Prostate gland (tissue), 2 donors: Measurements from ENCODE around the gene TBKBP1. TPM values are rescaled to one million over a fixed set of nuclear protein-coding genes. Genes with fewer than 3 reads are reported as not detected.
A peak's percentile ranks its signal among the peaks of the same experiment; 100 is the strongest.

Source experiments
- DNase-seq: peaks from one replicate; pipeline ENCODE4 v3.0.0-alpha.2; 2019; ENCODE audit warnings: low spot score
- H3K27ac ChIP-seq, 2 donors: fragments of 200-600 bp; sonication (generic); 2 replicates each; pipeline ENCODE4 v1.5.1; 2017 to 2019
- H3K27me3 ChIP-seq: fragments of 200-600 bp; sonication (generic); replicated peaks from 2 replicates; pipeline ENCODE4 v1.5.1; 2019; ENCODE audit not compliant: insufficient read depth
- H3K36me3 ChIP-seq, 2 donors: fragments of 200-600 bp; sonication (generic); 1 replicate in 1 of 2; 2 replicates in 1 of 2; pipeline versions ENCODE4 v1.5.1 to v1.8.1; 2017 to 2019
- H3K4me1 ChIP-seq: fragments of 200-600 bp; sonication (generic); replicated peaks from 2 replicates; pipeline ENCODE4 v1.5.1; 2019
- H3K4me3 ChIP-seq, 2 donors: fragments of 200-600 bp; sonication (generic); 2 replicates each; pipeline ENCODE4 v1.5.1; 2017 to 2019
- H3K9me3 ChIP-seq: fragments of 200-600 bp; sonication (generic); 2 replicates; pipeline ENCODE4 v1.5.1; 2017
- POLR2A ChIP-seq: fragments of 450-650 bp; IDR thresholded peaks from one replicate; pipeline ENCODE4 v1.6.1; 2016; ENCODE audit warnings: antibody characterized with exemption, mild to moderate bottlenecking
- POLR2AphosphoS5 ChIP-seq: sonication (generic); formaldehyde crosslinking; IDR thresholded peaks from one replicate; pipeline ENCODE4 v1.6.1; 2017; ENCODE audit warnings: antibody characterized with exemption
- WGBS: methylation state at CpG from one replicate; pipeline ENCODE4 v1.1.5; 2018; 5-methylcytosine and 5-hydroxymethylcytosine counted together
- intact Hi-C: fragments of 100-400 bp; cut with DNase I; formaldehyde crosslinking; loops from one replicate; pipeline ENCODE4 v1.14.2; 2022
- total RNA-seq, 2 donors: library from RNA; depleted of rRNA; stranded (reverse); fragments of >200 nt; gene quantifications; one replicate each; pipeline ENCODE4 v1.1.0, GENCODE V29; 2016
- TF ChIP-seq, protein P1 (sequence below), 4 experiments: fragments of 200-600 bp in 2 of 4; fragments of 450-650 bp in 2 of 4; sonication (generic) in 2 of 4; IDR thresholded peaks; 1 replicate in 3 of 4; 2 replicates in 1 of 4; pipeline ENCODE4 v1.5.1; 2016 to 2019; ENCODE audit warnings: antibody characterized with exemption in 4 of 4, mild to moderate bottlenecking in 2 of 4, moderate library complexity in 2 of 4

Gene TBKBP1
- total RNA-seq, 2 donors from 2014 or later = 9.5 to 15.3 TPM

DNA sequence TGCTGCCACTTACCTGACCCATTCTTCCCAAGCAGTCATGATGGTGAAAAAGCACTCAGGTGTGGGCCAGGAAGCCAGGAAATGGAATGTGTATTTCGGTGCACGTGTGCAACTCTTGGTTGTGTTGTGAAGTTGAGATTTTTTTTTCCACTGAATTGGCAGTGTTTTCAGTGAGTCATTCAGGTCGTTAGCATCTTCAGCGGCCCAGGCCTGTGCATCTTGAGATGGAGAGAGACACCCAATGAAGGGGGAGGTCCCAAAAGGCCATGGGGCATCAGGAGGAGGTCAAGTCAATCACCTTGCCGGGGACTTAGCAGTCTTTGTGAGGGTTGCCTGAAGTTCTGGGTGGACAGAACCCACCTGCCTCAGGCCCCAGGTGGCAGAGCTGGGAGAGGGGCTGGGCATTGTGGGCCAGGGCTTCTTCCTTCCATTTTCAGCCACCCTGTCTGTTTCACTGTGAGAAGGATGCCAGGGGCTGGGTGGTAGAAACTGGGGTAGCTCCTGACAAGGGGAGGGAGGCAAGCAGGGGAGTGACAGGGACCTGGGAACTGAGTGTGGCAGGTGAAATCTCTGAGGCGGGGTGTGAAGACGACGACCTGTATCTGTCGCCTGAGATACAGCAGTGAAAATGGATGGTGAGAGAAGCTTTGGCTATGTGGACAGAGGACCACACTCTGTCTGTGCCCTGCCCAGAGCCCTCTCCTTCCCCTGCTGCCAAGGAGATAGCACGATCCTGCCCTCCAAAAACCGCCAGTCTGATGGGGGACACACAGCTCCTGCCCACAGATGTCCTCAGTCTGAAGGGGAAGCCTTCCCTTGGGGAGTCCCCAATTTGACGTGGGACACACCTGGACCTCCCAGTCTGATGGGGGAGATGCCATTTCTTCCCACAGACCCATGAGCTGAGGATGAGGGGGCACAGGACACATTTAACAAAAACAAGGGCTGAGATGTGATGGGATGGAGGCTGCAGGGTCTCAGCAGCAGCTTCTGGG lies 11.9 kb downstream of the TBKBP1 start:
- no peak for TF ChIP-seq POLR2AphosphoS5
- TF ChIP-seq, protein P1, sequence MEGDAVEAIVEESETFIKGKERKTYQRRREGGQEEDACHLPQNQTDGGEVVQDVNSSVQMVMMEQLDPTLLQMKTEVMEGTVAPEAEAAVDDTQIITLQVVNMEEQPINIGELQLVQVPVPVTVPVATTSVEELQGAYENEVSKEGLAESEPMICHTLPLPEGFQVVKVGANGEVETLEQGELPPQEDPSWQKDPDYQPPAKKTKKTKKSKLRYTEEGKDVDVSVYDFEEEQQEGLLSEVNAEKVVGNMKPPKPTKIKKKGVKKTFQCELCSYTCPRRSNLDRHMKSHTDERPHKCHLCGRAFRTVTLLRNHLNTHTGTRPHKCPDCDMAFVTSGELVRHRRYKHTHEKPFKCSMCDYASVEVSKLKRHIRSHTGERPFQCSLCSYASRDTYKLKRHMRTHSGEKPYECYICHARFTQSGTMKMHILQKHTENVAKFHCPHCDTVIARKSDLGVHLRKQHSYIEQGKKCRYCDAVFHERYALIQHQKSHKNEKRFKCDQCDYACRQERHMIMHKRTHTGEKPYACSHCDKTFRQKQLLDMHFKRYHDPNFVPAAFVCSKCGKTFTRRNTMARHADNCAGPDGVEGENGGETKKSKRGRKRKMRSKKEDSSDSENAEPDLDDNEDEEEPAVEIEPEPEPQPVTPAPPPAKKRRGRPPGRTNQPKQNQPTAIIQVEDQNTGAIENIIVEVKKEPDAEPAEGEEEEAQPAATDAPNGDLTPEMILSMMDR (IDR thresholded peaks at IDR 0.05) = no peak
- TF ChIP-seq POLR2A = no peak
- DNase-seq = no peak
- no peak overlapping the region for H3K27ac ChIP-seq
- no peaks in the 10 kb centered on the region for H3K27me3 ChIP-seq
- H3K4me3 ChIP-seq = no peak overlapping the region
- no peaks in the 10 kb centered on the region for H3K9me3 ChIP-seq
- WGBS = 71% methylated on average over 12 of the region's 12 CpGs
- intact Hi-C loops = no loop called here
- no peaks in the 10 kb centered on the region for H3K4me1 ChIP-seq
- peaks cover 0 to 7% of the 10 kb centered on the region in 2 donors for H3K36me3 ChIP-seq

DNA sequence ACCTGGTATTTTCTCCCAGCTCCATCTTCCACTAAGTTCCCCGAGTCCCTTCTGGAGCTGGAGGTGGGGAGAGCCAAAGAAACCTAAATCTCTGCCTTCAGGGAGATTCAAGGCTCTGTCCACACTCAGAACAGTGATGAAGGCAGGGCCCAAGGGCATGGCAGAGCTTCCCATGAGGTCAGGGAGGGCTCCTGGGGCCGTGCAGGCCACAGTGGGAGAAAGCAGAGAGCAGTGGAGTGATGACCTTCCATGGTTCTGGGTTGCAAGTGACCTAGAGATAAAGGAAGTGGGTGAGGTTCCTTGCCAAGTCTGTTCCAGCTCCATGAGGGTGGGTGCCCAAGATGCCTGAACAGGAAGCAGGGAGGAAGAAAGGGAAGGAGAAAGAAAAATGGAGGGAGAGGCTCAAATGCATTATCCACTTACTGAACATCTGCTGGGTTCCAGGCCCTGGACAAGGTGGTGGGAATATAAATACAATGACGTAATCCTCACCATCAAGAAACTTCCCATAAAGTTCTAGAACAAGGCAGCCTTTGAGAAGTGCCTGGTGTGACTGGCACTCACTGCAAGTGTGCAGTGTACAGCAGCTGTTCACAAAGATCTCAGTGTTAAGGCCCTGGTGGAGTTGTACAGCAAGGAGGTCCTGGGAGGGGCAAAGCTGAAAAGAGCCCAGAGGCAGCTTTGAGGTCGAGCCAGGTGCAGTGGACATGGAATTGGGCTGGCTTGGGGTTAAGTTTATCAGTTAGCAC lies 13.3 kb downstream of the TBKBP1 start:
- H3K27me3 ChIP-seq = no peaks in the 10 kb centered on the region
- H3K4me1 ChIP-seq = no peaks in the 10 kb centered on the region
- intact Hi-C loops = no loop called here
- no peak for DNase-seq
- H3K36me3 ChIP-seq = peaks cover 0 to 9% of the 10 kb centered on the region in 2 donors
- 64% methylated on average over 4 of the region's 4 CpGs for WGBS
- TF ChIP-seq, protein P1 (IDR thresholded peaks at IDR 0.05) = no peak
- TF ChIP-seq POLR2AphosphoS5 (peak; percentile 61), POLR2A (no peak)
- no peak overlapping the region for H3K27ac ChIP-seq
- H3K9me3 ChIP-seq = no peaks in the 10 kb centered on the region
- H3K4me3 ChIP-seq = no peak overlapping the region

DNA sequence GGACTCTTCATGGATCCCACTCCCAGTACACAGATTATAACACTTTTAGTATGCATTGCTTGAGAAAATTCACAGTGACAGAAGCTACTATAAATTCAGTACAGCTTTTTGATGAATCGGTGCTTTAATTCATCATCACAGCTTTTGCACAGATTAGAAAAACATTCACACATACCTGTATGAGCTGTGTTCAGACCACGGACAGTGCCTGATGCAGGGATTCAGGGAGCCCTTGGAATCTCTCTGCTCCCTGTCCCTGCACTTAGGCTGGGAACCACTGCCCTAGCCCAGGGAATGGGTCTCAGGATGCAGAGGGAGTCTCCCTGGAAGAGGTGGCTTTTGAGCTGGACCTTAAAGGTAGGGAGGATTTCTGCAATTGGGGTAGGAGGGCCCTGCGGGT lies 13.9 kb downstream of the TBKBP1 start:
- peaks cover 0 to 9% of the 10 kb centered on the region in 2 donors for H3K36me3 ChIP-seq
- H3K27me3 ChIP-seq = no peaks in the 10 kb centered on the region
- no peak for DNase-seq
- intact Hi-C loops = no loop called here
- no peaks in the 10 kb centered on the region for H3K9me3 ChIP-seq
- H3K27ac ChIP-seq = no peak overlapping the region
- 45% methylated on average over 3 of the region's 3 CpGs for WGBS
- H3K4me3 ChIP-seq = no peak overlapping the region
- TF ChIP-seq POLR2A = no peak
- TF ChIP-seq POLR2AphosphoS5 = no peak
- TF ChIP-seq, protein P1 (IDR thresholded peaks at IDR 0.05) = no peak
- no peaks in the 10 kb centered on the region for H3K4me1 ChIP-seq

DNA sequence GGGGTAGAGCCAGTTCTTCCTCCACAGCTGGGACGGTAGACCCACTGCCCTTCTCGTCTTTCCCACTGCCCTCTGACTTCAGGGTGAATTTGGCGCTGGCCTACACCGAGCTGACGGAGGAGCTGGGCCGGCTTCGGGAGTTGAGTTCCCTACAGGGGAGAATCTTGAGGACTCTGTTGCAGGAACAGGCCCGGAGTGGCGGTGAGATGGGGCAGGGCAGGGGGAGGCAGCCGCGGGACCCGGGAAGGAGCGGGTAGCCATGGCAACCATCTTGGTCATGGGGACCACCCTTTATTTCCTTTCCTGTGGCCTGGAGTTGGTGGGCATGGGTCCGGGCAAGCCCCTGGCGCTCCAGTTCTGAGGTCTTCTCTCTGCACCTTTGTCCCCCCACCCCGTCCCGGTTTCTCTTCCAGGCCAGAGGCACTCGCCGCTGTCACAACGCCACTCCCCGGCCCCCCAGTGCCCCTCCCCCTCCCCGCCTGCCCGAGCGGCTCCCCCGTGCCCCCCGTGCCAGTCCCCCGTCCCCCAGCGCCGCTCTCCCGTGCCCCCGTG lies 14.4 kb downstream of the TBKBP1 start:
- intact Hi-C loops = no loop called here
- Histone ChIP-seq H3K36me3 (peaks cover 0 to 9% of the 10 kb centered on the region in 2 donors), H3K4me1 (no peaks in the 10 kb centered on the region), H3K9me3 (no peaks in the 10 kb centered on the region), H3K27me3 (no peaks in the 10 kb centered on the region), H3K27ac (no peak overlapping the region), H3K4me3 (peak overlapping the region in 1 of 2 donors; percentile 32)
- WGBS = 41% methylated on average over 28 of the region's 31 CpGs
- TF ChIP-seq POLR2AphosphoS5 = no peak
- TF ChIP-seq POLR2A = no peak
- TF ChIP-seq, protein P1 (IDR thresholded peaks at IDR 0.05) = no peak
- no peak for DNase-seq
